ENCODE results near the gene BOD1.

GRCh38 chr5:173574983-173575382 is 41.5 kb downstream of the BOD1 start:
- TF ChIP-seq ZNF274 (IDR thresholded peaks at IDR 0.05; ENCODE audit: low read depth, low read length) = no peak
- TF ChIP-seq SUZ12 (IDR thresholded peaks at IDR 0.05; ENCODE audit: extremely low read depth, insufficient read depth, insufficient read length) = no peak
- no peak for TF ChIP-seq YY1 (IDR thresholded peaks at IDR 0.05; ENCODE audit: insufficient read depth, insufficient read length)
